ENCODE data around the gene FAM83C.

DNA sequence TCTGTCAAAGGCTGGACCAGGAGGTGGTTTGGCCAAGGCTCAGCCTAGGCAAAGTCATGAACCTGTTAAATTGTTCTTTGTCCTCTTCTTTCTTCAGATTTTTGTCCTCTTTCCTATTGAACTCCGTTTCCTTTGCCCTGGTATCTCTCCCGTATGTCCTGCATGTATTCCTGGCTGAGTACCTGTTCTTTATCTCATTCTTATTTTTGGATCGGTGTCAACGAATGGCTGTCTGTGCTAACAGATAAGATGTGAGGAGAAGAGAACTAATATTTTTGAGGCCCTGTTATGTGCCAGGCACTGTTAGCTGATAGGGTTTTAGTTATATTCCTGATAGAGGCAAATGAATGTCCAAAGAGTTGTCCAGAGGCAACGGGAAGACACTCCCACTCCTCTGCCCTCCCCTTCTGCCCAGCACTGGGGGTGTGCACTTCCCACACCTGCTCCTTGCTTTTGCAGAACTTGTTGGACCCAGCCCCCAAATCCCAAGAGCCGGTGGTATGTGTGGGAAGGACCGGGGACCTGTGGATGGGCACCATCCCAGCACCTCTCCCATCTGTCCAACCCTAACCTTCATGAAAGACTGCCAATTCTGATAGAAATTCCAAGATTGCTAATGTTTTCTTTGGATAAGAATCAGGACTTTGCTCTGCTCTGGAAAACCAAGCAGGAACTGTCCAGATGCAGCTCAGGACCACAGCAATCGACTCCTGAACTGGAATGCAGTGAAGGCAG, 34.9 kb downstream of the FAM83C start:
- TF ChIP-seq EZH2phosphoT487 (IDR thresholded peaks at IDR 0.05; ENCODE audit: insufficient read depth, low read depth): no peak
- no peak for TF ChIP-seq EZH2 (IDR thresholded peaks at IDR 0.05; ENCODE audit: insufficient read depth, poor library complexity, severe bottlenecking)

All from GM23248 (cell line).